Mammary epithelial cell (primary cell): ENCODE measurements around the gene PHF2.

Experiments used
- CTCF ChIP-seq, 2 donors: IDR thresholded peaks in 1 of 2; conservative IDR thresholded peaks in 1 of 2; 2 replicates each; pipeline ENCODE4 v1.5.1; 2011 to 2012; ENCODE audit warnings: inconsistent platforms in 2 of 2, low read length in 2 of 2, mild to moderate bottlenecking in 2 of 2, control low read depth in 1 of 2, low read depth in 1 of 2; ENCODE audit not compliant: insufficient read depth in 1 of 2; ENCODE audit errors: extremely low read depth in 1 of 2
- EZH2 ChIP-seq: IDR thresholded peaks from 2 replicates; pipeline ENCODE4 v1.6.1; 2012; ENCODE audit warnings: low read length, inconsistent platforms, borderline replicate concordance

- TF ChIP-seq CTCF (conservative IDR thresholded peaks at IDR 0.05 in 1 of 2, IDR thresholded peaks at IDR 0.05 in 1 of 2; ENCODE audit: extremely low read depth in 1 of 2, insufficient read depth in 1 of 2, low read depth in 1 of 2, low read length in 2 of 2): no peak
- no peak for TF ChIP-seq EZH2
Observed at GRCh38 chr9:93648181-93648580, 71.8 kb downstream of the PHF2 start.
